ENCODE data around the gene CINP. TPM values are rescaled to one million over a fixed set of nuclear protein-coding genes. Genes with fewer than 3 reads are reported as not detected.

The CINP gene
- polyA plus RNA-seq (ENCODE audit: low read depth in 6 of 6) = 10 to 100 TPM; 28.6 to 42.4 (median 34.9) TPM

DNA sequence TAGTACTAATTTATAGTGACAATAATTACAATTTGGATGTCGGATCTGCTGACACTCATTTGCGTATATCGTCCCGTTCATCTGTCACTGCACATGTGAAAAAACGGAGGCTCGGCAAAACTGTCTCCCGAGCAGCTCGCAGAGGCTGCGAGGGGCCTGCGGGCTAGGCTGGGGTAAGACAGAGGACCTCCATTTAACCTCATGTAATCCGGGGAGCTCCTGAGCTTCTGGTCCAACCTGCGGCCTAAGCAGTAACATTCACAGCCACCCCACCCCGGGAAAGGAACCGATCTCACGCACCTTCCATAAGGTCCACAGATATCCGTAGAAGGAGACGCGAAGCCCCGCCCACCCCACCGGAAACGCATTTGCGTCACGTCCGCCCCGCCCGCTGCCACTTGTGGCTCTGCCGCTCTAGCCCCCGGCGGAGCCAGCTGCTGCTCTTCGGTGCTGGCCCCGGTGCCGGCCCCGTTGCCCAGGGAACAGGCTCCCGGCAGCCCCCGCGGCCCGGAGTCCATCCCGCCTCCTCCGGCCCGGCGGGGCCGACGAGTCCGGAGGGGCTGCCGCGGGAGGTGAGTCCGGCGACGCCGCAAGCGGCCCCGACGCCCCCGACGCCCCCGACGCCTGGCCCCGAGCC, at the start of gene CINP, which contains the start of gene TECPR2:
Gene CINP, minus strand, starts transcription at position 346 of the 637 bp plus-strand sequence. Its CDS starts 39 bp downstream, at position 307.
Gene TECPR2, plus strand, starts transcription at position 397 of the 637 bp plus-strand sequence. CDS start 13,781 bp downstream, outside the sequence.
- peak within 1 kb of the TSS in 5 of 6 donors; percentile 95 to 98 (median 97) for H3K27ac Mint-ChIP-seq
- ATAC-seq (ENCODE audit: low read depth in 2 of 2) (peak; percentile 95), DNase-seq (peak; percentile 92)
- H3K9me3 Mint-ChIP-seq = no peaks in the 10 kb centered on the region
- H3K4me1 Mint-ChIP-seq = peaks cover 21 to 36% (median 25%) of the 10 kb centered on the region in 3 donors
- H3K36me3 Mint-ChIP-seq = no peaks in the 10 kb centered on the region
- H3K27me3 Mint-ChIP-seq = no peaks in the 10 kb centered on the region
- peak within 1 kb of the TSS in 6 of 8 donors; percentile 90 to 100 (median 96) for H3K4me3 Mint-ChIP-seq

DNA sequence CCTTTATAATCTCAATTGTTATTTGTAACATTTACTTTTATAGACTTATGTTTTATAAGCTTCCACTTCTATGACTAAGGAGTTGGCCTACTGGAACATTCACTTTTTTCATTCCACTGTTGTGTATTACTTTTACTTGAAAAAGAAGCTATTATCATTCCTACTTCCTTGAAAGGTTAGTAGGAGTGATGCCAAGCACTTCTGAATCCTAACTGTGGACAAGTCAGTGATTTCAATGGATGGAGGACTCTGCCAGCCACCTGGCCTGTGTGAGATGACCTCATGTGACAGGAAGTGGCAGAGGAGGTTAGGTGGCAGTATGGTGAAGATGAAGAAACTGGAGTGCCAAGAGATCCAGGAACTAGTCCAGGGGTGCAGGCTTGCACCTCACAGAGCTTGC, 46.0 kb upstream of the CINP start:
- Mint-ChIP-seq H3K27me3 (no peaks in the 10 kb centered on the region), H3K36me3 (peaks cover 9 to 10% of the 10 kb centered on the region in 2 donors), H3K4me1 (peaks cover 0 to 6% (median 0%) of the 10 kb centered on the region in 3 donors), H3K27ac (no peak overlapping the region), H3K9me3 (peaks cover 0 to 4% (median 0%) of the 10 kb centered on the region in 7 donors), H3K4me3 (no peak overlapping the region)
- ATAC-seq (ENCODE audit: low read depth in 2 of 2) = no peak
- no peak for DNase-seq

DNA sequence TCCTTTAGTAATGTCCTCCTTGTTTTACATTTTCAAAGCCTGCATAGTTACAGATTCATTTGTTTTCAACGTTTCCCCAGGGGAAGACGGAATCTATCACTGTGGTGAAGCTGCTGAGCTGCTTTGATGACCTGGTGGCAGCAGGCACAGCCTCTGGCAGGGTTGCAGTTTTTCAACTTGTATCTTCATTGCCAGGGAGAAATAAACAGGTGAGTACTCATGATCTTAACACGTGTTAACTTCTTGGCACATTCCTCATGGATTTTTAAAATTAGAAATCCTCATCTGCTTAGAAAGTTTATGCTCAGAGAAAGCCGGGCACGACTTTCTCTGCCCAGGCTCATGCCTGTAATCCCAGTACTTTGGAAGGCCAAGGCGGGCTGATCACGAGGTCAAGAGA, 44.6 kb upstream of the CINP start:
- no peak for DNase-seq
- H3K4me1 Mint-ChIP-seq = peaks cover 0 to 6% (median 0%) of the 10 kb centered on the region in 3 donors
- H3K27ac Mint-ChIP-seq = peak overlapping the region in 1 of 6 donors; percentile 19
- no peak for ATAC-seq (ENCODE audit: low read depth in 2 of 2)
- H3K4me3 Mint-ChIP-seq = no peak overlapping the region
- no peaks in the 10 kb centered on the region for H3K27me3 Mint-ChIP-seq
- peaks cover 9 to 18% (median 14%) of the 10 kb centered on the region in 7 donors for H3K9me3 Mint-ChIP-seq
- peaks cover 20 to 24% of the 10 kb centered on the region in 2 donors for H3K36me3 Mint-ChIP-seq

DNA sequence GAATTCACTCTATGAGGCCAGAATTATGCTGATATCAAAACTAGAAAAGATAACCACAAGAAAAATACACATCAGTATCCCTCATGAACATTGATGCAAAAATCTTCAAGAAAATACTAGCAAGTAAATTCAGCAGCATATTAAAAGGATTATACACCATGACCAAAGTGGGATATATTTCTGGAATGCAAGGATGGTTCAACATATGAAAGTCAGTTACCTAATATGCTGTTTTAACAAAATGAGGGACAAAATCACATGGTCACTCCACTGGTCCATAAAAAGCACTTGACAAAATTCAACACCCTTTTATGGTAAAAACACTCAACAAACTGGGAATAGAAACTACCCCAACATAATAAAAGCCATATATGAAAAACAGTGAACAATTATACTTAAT, 40.3 kb upstream of the CINP start:
- no peak for ATAC-seq (ENCODE audit: low read depth in 2 of 2)
- DNase-seq = no peak
- peaks cover 9 to 40% (median 38%) of the 10 kb centered on the region in 7 donors for H3K9me3 Mint-ChIP-seq
- H3K4me1 Mint-ChIP-seq = peaks cover 0 to 6% (median 0%) of the 10 kb centered on the region in 3 donors
- H3K27me3 Mint-ChIP-seq = no peaks in the 10 kb centered on the region
- peak overlapping the region in 1 of 6 donors; percentile 62 for H3K27ac Mint-ChIP-seq
- no peak overlapping the region for H3K4me3 Mint-ChIP-seq
- H3K36me3 Mint-ChIP-seq = peaks cover 11 to 17% of the 10 kb centered on the region in 2 donors

DNA sequence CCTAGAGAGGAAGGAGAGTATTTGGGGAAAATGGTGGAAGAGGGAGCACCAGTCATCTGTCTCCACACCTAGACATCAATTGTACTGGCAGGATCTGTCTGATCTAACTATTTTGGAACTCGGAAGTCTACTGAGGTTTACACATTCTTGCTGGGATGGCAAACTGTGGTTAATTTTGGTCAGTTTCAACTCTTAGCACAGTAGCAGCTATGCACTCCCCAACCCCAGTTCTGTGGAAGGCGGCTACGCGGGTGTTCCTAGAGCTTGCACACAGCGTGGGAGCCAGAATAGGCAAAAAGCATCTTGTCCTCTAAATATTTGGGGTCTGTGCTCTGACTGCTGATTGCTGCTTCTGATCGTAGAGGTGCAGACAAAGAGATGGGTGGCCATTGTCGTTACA, 33.8 kb upstream of the CINP start:
- Mint-ChIP-seq H3K4me1 (peaks cover 0 to 2% (median 0%) of the 10 kb centered on the region in 3 donors), H3K4me3 (no peak overlapping the region), H3K27ac (no peak overlapping the region), H3K9me3 (peaks cover 0 to 37% (median 25%) of the 10 kb centered on the region in 7 donors), H3K36me3 (peaks cover 14 to 15% of the 10 kb centered on the region in 2 donors), H3K27me3 (no peaks in the 10 kb centered on the region)
- ATAC-seq (ENCODE audit: low read depth in 2 of 2) (no peak), DNase-seq (no peak)

DNA sequence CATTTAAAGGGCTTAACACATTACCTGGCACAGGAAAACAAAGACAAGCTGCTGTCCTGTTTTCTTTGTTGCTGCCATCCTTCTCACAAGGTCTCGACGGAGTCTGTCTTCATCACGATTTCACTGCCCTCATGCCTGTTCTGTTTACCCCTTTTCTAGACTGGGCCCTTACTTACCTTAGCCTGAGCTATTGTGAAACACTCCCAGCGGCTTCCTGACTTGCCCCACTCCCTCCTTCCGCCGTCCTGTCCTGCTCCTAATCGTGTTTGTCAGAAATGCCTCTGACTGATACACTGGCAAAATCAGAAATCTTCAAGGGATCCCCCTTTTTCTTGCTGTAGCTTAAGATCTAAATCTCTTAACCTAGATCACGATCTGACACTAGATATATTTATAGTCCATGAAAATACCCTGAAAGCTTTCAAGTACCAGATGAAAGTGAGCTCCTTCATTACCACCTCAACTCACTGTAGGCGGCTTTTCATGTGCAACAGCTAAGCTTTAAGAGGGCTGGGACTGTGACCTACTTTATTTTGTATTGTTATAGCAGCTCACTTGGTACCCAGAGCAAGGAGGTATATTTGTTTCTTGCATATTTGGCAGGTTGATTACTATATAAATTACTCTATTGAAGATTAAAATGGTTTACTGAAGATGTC, 32.2 kb upstream of the CINP start:
- Mint-ChIP-seq H3K4me3 (no peak overlapping the region), H3K27ac (no peak overlapping the region), H3K4me1 (no peaks in the 10 kb centered on the region), H3K9me3 (peaks cover 0 to 33% (median 24%) of the 10 kb centered on the region in 7 donors), H3K36me3 (peaks cover 14 to 15% of the 10 kb centered on the region in 2 donors), H3K27me3 (no peaks in the 10 kb centered on the region)
- DNase-seq (no peak), ATAC-seq (ENCODE audit: low read depth in 2 of 2) (no peak)

DNA sequence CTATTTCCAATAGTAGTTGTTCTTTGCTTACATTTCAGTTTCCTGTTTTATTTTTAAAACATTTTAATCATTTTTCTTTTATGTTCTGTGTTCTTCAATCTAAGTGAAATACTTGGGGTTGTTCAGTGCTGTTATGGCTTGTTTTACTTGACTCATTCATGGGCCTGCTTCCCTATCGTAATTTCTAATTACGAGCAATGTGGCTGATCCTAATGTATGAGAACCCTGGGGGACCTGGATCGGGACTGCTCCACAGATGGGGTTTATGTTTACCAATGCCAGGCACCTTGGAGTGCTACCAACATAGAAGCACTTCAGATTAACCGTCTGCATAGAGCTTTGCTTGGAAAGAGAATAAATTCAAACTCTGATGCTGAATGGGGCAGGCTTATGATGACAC, 29.8 kb upstream of the CINP start:
- H3K9me3 Mint-ChIP-seq = peaks cover 0 to 16% (median 6%) of the 10 kb centered on the region in 7 donors
- no peak overlapping the region for H3K4me3 Mint-ChIP-seq
- peaks cover 0 to 4% (median 0%) of the 10 kb centered on the region in 3 donors for H3K4me1 Mint-ChIP-seq
- H3K27ac Mint-ChIP-seq = peak overlapping the region in 1 of 6 donors; percentile 69
- DNase-seq = no peak
- H3K27me3 Mint-ChIP-seq = no peaks in the 10 kb centered on the region
- peaks cover 14 to 15% of the 10 kb centered on the region in 2 donors for H3K36me3 Mint-ChIP-seq
- ATAC-seq (ENCODE audit: low read depth in 2 of 2) = no peak

DNA sequence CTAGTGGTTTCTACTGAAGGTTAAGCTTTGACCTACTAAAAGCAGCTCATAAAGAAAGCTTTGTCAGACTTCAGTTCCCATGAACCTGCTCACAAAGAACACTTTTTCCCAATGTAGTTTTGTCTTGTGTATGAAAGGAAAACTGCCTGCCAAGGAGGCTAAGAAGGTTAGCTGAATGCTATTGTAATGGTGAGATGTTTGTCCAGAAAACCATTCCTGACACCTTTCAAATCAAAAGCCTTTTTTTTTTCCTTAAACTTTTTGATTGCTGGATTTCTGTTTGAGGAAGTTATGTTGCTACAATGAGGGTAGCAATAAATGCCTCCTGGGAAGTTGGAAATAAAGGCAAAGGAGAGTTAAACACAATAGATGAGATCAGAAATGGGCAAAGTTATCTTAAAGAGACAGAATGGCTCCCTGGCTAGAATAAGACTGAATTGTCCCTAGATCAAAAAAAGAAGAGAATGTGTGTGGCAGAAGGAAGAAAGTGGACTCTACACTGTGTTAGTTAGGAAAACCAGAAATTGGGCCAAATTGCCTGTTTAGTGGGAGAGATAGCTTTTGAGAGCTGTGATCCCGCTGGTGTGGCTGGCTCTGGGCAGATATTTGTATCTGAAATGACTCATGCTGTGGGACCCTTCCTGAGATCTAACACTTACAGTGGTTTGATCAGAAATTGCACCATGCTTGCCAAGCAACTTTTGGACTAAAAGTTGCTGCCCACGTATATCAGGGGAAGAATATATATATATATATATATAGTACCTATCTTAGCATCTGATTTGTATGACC, 27.6 kb upstream of the CINP start:
- ATAC-seq (ENCODE audit: low read depth in 2 of 2) = no peak
- H3K4me3 Mint-ChIP-seq = no peak overlapping the region
- H3K9me3 Mint-ChIP-seq = no peaks in the 10 kb centered on the region
- peaks cover 0 to 4% (median 0%) of the 10 kb centered on the region in 3 donors for H3K4me1 Mint-ChIP-seq
- H3K36me3 Mint-ChIP-seq = peaks cover 0 to 4% of the 10 kb centered on the region in 2 donors
- no peaks in the 10 kb centered on the region for H3K27me3 Mint-ChIP-seq
- no peak for DNase-seq
- no peak overlapping the region for H3K27ac Mint-ChIP-seq

DNA sequence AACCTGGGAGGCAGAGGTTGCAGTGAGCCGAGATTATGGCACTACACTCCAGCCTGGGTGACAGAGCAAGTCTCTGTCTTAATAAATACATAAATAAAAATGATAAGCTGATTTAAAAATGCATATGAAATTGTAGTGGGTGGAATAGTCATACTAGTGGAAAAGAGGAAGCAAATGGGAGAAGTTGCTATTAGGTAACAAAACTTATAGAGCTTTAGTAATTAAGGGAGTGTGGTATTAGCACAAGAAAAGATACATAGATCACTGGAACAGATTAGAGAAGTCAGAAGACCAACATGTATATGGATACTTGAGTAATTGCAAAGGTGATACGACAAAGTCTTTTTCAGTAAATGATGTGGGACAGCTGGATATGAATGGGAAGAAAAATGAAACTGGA, 26.6 kb upstream of the CINP start:
- Mint-ChIP-seq H3K4me3 (no peak overlapping the region), H3K27ac (peak overlapping the region in 1 of 6 donors; percentile 80), H3K36me3 (no peaks in the 10 kb centered on the region), H3K27me3 (no peaks in the 10 kb centered on the region), H3K4me1 (peaks cover 0 to 4% (median 0%) of the 10 kb centered on the region in 3 donors), H3K9me3 (no peaks in the 10 kb centered on the region)
- DNase-seq (no peak), ATAC-seq (ENCODE audit: low read depth in 2 of 2) (no peak)

DNA sequence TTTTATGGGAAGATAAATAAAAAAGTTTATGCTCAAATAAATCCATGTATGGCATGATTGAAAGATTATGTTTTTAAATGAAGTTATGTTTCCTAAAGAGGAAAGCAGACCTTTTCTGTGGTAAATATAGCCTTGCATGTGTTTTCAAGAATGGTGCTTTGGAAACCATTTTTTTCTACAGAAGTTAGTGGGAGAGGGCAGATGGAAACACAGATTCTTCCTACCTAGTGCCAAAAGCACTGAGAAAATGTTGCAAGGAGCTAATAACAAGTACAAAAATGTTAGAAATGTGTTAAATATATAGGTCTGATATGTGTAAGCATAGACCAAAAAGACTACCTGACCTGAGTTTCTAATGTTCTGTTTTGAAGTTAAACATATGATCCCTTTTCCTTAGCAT, 24.4 kb upstream of the CINP start:
- no peak for DNase-seq
- no peaks in the 10 kb centered on the region for H3K36me3 Mint-ChIP-seq
- no peak for ATAC-seq (ENCODE audit: low read depth in 2 of 2)
- no peak overlapping the region for H3K27ac Mint-ChIP-seq
- H3K4me3 Mint-ChIP-seq = no peak overlapping the region
- no peaks in the 10 kb centered on the region for H3K9me3 Mint-ChIP-seq
- no peaks in the 10 kb centered on the region for H3K27me3 Mint-ChIP-seq
- peaks cover 0 to 4% (median 0%) of the 10 kb centered on the region in 3 donors for H3K4me1 Mint-ChIP-seq

DNA sequence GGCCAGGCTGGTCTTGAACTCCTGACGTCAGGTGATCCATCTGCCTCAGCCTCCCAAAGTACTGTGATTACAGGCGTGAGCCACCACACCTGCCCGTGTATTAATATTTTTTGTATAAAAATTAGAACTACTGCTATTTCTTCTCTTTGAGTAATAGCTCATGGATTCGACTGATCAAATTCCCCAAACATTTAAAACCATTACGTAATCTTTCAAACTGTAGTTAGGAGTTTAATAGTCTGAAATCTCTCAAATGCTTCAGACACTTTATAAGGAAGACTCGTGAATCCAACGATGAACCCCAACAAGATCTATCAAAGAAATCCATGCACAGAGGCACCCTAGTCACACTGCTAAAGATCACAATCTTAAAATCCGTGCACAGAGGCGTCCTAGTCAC, 16.1 kb upstream of the CINP start:
- no peak for ATAC-seq (ENCODE audit: low read depth in 2 of 2)
- Mint-ChIP-seq H3K27ac (no peak overlapping the region), H3K36me3 (no peaks in the 10 kb centered on the region), H3K4me1 (peaks cover 0 to 6% (median 0%) of the 10 kb centered on the region in 3 donors), H3K27me3 (no peaks in the 10 kb centered on the region), H3K9me3 (no peaks in the 10 kb centered on the region), H3K4me3 (no peak overlapping the region)
- no peak for DNase-seq

DNA sequence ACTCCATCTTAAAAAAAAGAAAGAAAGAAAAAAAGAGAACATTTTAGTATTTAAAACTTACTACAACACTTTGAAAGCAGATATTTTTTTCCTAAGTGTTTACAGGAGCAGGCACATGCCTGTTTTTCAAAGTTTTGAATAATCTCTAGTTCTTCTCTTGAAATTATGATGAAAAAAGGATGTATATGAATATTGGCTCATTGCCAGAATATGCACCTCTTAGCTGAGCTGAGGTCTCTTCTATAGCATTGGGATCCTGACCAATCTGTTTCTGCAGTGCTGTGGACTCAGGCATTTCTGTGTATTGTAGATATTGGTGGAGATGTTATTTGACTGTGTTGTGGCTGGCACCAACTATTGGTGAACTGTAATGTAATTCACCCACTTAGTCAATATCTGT, 15.0 kb upstream of the CINP start:
- DNase-seq = no peak
- Mint-ChIP-seq H3K4me1 (peaks cover 0 to 6% (median 0%) of the 10 kb centered on the region in 3 donors), H3K27me3 (no peaks in the 10 kb centered on the region), H3K9me3 (no peaks in the 10 kb centered on the region), H3K27ac (no peak overlapping the region), H3K4me3 (no peak overlapping the region), H3K36me3 (no peaks in the 10 kb centered on the region)
- no peak for ATAC-seq (ENCODE audit: low read depth in 2 of 2)

DNA sequence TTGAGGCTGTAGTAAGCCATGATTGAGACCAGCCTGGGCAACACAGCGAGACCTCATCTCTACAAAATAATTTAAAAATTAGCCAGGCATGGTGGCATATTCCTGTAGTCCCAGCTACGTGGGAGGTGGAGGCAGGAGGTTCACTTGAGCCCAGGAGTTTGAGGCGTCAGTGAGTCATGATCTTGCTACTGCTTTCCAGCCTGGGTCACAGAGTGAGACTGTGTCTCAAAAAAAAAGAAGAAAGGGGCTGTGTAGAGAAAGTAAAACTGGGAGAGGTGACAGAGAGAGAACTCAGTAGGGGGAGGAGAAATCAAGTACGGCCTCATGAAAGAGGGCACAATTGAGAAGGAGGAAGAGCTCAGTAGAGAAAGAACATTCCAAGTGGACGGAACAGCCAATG, 12.4 kb upstream of the CINP start:
- H3K27me3 Mint-ChIP-seq = no peaks in the 10 kb centered on the region
- H3K36me3 Mint-ChIP-seq = no peaks in the 10 kb centered on the region
- no peaks in the 10 kb centered on the region for H3K9me3 Mint-ChIP-seq
- peak overlapping the region in 1 of 6 donors; percentile 84 for H3K27ac Mint-ChIP-seq
- ATAC-seq (ENCODE audit: low read depth in 2 of 2) (no peak), DNase-seq (no peak)
- peaks cover 4 to 11% (median 9%) of the 10 kb centered on the region in 3 donors for H3K4me1 Mint-ChIP-seq
- H3K4me3 Mint-ChIP-seq = no peak overlapping the region

Data from naive B cell (primary cell).